Fibroblast of skin of scalp (primary cell): ENCODE data around the gene TLDC2.

Source experiments
- DNase-seq: peaks from one replicate; pipeline ENCODE4 v3.0.0-alpha.2; 2013

The TLDC2 gene

DNA sequence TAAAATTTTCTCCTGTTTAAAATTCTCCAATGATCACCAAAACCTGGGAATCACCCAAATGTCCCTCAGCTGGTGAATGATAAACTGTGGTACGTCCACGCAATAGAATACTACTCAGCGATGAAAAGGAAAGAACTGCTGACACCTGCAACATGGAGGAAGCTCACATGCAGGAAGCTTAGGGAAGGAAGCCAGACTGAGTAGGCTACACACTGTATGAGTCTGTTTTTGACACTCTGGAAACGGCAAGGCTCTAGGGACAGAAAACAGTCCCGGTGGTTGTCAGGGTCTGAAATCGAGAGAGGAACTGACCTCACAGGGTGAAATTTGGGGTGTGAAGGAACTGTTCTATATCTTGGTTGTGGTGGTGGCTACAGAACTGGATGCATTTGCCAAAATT is 25.2 kb upstream of the TLDC2 start:
- DNase-seq: no peak

DNA sequence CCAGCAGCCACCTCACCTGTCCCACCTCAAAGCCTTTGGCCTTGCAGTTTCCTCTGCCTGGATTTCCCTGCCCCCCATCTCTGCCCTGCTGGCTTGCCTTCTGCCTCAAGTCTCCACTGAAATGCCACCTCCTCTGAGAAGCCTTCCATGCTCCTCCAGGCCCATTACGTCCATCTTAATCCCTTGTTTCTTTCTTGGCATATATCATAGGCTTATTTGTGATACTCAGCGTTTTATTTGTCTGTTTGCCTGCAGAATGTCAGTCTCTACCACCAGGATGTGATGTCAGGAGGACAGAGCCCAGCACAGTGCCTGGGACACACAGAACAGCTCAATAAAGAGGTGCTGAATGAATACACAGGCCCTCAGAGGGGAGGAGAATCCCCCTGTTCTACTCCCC is 24.4 kb upstream of the TLDC2 start:
- DNase-seq: no peak

DNA sequence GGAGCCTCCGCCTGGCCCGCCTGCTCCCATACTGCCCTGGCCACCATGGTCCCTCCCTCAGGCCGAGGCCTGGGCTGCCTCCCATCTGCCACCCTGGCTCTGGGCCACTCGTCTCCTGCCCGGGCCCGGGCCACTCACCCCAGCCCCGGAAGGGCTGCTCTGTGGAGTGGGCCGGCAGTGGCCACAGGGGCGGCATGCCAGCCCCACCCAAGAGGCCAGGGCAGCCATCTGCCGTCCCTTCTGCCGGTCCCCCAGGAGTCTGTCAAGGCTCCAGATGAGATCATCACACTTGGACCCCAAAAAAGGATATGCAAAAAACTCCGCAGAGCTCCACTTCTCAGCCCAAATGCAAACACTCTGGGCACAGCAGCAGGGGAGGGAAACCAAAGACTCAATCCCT is 23.8 kb upstream of the TLDC2 start:
- no peak for DNase-seq

DNA sequence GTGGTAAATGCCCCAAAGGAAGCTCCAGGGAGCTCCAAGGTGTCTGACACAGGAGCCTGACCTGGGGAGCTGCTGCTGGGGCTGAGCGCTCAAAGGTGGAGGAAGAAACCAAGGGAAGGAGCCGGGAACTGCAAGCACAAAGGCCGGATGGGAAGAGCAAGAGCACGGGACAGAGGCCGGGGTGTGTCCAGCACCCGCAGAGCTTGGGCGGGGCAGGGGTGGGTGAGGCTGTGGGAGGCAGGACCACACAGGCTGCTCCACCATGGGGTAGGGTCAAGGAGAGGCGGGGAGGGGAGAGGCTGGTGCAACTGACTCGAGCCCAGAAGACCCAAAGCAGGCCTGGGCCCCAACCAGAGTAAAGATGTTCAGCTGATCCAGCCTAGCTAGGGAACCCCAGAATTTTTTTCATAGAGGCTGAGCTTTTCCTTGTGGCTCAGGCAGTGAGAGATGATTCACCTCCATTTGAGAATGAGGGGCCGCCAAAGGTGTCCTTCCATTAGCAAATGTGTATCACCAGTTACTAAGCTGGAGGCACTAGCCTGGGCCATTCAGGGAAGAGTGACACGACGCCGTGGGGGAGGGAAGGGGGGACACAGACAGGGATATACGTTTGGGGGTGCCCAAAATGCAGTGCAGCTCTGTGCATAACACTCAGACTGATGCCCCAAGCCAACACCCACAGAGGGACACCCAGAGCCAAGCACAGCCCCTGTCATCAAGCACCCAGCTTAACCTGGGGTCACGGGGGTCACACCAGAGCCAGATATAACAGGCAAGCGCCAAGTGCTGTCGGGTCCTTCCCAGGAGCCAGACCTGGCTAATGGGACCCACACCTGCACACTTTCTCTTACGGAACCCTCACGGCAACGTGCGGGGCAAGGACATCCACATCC is 21.3 kb upstream of the TLDC2 start:
- peak; percentile 47 for DNase-seq

GRCh38 chr20:36855241-36855657 is 20.7 kb upstream of the TLDC2 start:
- no peak for DNase-seq

- peak; percentile 51 for DNase-seq
Measured at GRCh38 chr20:36856195-36856594, 19.7 kb upstream of the TLDC2 start.

GRCh38 chr20:36856691-36857635 is 19.0 kb upstream of the TLDC2 start:
- peak; percentile 50 for DNase-seq

DNA sequence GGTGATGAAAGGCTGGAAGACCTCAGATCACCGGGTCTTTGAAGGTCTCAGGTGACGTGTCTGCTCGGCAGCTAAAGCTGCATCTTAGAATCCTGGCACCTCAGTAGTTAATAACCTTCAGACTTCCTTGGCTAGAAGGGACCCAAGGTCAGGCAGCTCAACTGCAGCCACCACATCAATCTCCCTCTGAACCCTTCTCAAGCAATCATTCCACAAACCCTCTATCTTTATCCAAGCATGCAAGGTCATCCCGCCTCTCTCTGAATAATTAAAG is 16.7 kb upstream of the TLDC2 start:
- DNase-seq: no peak

GRCh38 chr20:36859700-36860330 is 16.1 kb upstream of the TLDC2 start:
- DNase-seq: no peak

- DNase-seq: no peak
Measured at GRCh38 chr20:36860339-36860738, 15.6 kb upstream of the TLDC2 start.

DNA sequence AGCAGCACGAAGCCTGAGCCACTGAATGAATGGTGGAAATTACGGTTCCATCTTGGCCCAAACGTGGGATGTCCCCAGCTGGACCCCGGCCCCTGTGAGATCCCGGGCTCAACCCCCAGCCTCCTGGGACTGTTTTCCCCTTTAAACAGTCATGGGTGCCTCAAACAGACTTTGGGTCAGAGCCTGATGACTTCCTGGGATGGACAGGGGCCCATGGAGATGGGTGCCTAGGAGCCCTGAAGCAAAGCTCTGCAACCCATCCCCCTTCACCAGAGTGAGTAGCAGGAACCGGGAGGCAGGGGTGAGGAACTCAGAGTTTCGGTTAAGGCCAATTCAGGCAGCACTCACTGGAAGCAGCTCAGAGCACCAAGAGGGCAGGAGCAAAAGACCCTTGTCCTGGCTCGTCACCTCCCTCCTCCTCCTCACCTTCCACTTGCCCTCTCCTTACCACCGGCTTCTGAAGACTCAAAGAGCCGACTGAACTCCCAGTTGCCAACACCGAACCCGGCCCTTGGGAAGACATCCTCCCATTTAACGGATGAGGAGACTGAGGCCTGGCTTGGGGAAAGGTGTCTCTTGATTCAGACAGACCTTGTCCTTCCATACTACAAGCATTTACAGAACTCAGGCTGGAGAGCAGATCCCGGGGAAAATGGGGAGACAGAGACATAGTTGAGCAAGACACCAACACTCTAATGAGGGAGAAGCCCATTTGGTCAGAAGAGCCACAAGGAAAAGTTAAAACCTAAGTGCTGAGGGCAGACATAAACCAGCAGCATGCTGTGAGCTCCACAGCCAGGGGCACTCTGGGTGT is 14.9 kb upstream of the TLDC2 start:
- DNase-seq: no peak

- no peak for DNase-seq
Measured at GRCh38 chr20:36861625-36861874, 14.4 kb upstream of the TLDC2 start.

DNA sequence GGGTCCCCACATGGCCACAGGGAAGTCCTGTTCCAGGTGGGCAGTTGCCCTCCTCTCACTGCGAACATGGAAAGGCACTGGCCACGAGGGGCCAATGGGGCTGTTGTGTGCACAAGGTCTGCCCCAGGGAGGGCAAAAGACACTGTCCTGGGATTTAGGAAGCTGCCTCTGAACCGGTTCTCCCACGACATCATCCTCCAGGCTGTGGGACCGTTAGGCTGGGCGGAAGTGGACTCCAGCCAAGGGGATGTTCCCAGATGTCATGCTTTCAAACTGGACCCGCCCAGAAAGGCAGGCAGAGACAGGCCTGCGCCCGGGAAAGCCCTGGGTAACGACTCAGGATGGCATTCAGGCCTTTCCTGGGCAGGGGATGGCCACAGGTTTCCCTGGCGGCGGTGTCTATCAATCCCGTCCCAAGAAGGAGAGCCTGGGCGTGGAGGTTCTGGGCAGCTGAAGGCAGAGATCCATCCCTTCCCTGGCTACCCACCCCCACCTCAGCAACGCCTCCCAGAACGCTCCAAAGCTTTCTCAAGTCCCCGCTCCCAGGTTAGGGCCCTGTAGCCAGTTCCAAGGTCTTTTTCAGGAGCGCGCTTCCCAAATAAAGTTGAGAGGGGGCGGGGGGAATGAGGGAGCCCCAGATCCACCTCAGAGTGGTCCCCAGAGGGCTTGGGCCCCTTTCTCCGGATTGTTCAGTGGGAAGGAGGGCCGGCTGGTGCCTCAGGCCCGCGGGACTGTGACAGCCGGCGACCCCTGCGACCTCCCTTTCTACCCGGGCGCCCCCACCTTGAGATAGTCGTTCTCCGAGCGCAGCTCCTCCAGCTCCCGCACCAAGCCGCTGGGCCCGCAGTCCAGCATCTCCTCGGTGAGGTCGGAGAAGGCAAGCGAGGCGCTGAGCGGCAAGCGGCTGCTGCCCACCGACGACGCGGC is 13.8 kb upstream of the TLDC2 start:
- peak; percentile 87 for DNase-seq

GRCh38 chr20:36862857-36863668 is 12.9 kb upstream of the TLDC2 start:
- no peak for DNase-seq

DNA sequence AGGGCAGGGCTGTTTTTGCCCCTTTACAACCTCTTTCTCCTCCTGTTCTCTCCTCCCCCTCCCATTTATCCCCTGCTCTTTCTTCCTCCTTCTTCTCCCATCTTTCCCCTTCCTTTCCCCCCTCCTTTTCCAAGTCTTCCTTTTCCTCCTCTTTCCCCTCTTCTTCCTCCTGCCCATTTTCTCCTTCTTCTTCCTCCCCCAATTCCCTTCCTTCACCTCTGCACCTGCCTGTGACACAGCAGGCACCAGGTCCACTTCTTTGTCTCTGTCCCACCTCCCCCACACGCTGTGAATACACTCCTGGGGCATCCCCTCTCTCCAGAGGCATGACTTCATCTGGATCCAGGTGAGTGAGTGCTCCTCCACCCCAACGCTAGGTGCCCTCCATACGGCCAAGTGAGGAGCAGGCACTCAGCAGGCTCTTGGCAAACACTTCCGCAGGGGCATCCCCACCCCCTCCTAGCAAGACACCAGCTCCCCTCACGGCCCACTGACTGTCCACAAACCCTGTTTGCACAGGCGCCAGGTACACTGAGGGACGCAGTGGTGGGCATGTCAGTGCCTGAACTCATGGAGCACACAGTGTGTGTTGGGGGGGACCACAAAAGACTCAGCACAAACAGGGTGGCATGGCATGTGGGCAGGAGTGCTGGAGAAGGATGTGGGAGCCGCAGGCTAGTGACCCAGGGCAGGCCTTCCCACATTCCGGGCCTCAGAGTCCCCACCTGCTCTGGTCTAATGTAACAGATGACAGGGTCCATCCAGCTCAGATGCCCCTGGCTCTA is 10.7 kb upstream of the TLDC2 start:
- DNase-seq: no peak

DNA sequence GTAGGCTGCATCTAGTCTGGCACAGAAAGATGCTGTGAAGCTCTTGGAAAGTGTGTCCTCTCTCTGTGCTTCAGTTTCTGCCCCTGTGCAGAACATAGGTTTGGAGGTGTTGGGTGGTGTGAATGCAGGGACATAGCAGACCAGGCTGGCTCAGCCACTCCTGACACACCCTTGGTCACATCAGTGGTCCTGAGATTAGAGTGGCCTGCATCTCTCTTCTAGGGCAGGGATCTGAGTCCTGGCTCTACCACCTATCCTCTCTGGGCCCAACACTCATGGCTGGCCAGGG is 10.1 kb upstream of the TLDC2 start:
- DNase-seq: no peak

DNA sequence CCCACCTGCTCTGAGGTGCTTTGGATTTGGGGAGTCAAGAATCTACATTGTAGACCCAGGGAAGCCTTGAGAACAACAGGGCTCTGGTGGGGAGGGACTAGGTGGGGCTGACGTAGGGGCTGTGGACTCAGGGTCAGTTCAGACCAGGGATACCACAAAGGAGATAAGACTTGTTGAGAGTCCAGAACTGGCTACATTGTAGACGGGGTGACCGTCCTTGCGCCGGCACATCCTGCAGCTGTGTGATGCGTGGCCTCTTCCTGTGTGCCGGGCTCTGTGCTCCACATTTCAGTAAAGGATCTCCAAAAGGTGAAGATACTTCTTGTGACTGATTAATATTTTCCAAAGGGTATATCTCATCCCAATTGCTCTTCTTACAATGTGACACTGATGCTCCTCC is 9.8 kb upstream of the TLDC2 start:
- no peak for DNase-seq

DNA sequence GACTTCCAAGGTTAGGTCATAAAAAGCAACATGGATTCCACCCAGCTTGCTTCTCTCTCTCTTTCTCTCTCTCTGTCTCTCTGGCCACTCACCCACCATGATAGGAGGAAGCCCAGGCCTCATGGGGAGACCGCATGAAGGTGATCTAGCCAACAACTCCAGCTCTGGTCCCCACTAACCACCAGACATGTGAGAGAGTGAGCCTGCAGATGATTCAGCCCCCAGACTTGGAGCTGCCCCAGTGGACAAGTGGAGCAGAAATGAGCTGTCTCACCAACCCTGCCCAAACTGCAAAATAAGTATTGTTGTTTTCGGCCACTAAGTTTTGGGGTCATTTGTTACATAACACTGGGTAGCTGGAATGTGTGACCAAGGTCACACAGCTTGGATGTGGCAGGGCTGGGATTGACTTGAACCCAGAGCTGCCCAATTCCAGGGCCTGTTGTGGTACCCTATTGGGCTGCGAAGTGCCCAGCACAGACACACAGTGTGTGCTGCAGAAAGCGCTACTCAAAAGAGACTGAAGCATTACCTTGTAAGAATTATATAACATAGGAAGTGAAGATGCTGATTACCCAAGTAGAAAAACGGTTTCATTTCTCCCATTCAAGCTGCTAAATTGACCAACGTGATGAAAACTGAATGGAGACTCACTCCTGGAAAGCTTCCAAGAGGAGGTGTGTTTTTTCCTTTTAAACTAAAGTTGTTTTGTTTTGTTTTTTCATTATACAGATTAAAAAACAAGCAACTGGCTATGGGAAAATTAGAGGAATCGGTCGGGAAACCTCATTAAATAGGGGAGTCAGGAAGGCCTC is 9.1 kb upstream of the TLDC2 start:
- DNase-seq: no peak
